SU-DHL-6 (cell line): Measurements from ENCODE around the gene GPC3.

Experiments
- EZH2phosphoT487 ChIP-seq: fragments of 200-600 bp; sonication (generic), shearing (Covaris generic); conservative IDR thresholded peaks from 2 replicates; pipeline ENCODE4 v1.6.1; 2018; ENCODE audit warnings: mild to moderate bottlenecking, antibody characterized with exemption, low read length, moderate library complexity, mixed read lengths
- TF ChIP-seq, protein P1 (sequence below): fragments of 200-600 bp; sonication (generic); IDR thresholded peaks from one replicate; pipeline ENCODE4 v1.5.1; 2017; ENCODE audit warnings: antibody characterized with exemption, mild to moderate bottlenecking, low read length, moderate library complexity; ENCODE audit not compliant: insufficient read depth, poor library complexity, severe bottlenecking

DNA sequence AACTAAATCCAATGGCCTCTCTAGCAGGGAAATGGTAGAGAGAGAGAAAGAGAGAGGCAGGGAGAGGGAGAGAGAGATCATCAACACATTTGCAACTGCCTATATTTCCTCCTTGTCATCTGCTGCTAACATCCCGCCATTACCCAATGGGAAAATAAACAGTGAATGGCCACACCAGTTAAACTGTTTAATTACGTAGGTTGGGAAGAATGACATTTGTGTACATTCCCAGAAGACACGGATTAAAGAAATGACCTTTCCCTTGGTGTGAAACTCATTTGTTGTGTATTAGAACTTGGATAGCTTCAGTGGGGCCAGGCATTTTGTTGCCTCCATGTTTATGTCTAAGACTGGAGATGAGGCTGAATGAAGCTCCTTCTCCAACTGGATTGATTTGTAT lies 474.4 kb downstream of the GPC3 start:
- TF ChIP-seq, protein P1, sequence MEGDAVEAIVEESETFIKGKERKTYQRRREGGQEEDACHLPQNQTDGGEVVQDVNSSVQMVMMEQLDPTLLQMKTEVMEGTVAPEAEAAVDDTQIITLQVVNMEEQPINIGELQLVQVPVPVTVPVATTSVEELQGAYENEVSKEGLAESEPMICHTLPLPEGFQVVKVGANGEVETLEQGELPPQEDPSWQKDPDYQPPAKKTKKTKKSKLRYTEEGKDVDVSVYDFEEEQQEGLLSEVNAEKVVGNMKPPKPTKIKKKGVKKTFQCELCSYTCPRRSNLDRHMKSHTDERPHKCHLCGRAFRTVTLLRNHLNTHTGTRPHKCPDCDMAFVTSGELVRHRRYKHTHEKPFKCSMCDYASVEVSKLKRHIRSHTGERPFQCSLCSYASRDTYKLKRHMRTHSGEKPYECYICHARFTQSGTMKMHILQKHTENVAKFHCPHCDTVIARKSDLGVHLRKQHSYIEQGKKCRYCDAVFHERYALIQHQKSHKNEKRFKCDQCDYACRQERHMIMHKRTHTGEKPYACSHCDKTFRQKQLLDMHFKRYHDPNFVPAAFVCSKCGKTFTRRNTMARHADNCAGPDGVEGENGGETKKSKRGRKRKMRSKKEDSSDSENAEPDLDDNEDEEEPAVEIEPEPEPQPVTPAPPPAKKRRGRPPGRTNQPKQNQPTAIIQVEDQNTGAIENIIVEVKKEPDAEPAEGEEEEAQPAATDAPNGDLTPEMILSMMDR, result no peak
- TF ChIP-seq EZH2phosphoT487, result no peak
